ENCODE results near the gene SLC16A5.

Gene SLC16A5

DNA sequence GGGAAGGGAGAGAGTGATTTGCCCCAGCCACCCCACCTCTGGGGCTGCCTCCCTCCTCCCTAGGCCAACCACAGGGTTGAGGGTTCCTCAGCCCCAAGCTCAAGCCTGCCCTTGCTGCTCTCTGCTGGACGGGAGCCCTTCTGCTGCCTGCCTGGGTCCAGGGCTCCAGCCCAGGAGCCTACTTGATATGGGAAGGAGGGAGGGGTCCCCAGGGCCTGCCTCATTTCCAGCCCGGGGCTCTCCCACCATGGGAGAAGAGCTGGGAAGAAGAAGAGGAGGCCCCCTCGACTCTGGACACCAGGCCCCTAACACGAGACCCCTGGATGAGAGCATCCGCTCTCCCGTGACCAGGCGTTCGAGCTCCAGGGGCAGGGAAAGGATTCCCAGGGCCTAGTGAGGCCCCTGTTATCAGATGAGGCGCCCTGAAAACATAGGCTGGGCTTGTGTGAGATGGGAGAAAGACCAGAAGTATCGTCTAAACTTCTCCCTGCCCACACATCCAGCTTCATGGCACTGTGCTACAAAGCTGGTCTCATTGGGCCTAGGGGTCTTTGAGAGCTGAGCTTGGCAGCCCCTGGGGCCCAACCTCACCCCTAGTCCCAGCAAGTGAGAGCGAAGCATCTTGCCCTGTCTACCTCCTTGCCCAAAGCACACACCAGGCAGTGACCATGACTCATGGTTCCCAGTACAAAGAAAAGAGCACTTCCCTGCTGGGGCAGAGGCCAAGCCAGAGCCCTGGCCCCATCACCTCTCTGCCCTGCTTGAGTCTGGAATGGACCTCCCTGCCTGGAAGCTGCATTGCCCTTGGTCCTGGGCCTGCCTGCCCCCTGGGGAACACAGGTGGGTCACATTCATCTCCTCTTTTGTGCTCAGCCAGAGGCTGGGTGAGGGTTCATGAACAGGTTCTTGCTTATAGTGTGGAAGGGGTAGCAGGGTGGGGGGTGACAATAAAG, 987 bp downstream of the SLC16A5 start:
- DNase-seq = no peak

- DNase-seq = no peak
Measured at GRCh38 chr17:75090871-75091854, 3.4 kb downstream of the SLC16A5 start.

DNA sequence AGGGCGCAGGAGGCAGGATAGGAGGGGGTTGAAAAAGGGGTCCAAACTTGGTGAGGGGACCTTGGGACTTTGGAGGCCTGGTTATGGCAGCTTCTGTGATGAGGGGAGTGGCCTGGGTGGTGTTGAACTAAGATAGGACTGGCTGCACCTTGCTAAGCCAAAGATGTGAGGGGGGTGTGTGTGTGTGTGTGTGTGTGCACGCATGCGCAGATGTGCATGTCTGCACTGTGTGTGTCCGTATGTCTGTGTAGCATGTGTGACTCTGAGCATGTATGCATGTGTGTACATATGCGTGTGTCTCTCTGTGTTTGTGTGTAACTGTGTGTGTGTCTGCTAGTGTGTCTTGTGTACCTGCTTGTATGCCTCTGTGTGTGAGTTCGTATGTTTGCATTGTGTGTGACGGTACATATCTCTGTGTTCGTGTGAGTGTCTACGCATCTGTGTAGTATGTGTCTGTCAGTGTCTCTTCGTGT, 4.1 kb downstream of the SLC16A5 start:
- DNase-seq = no peak

DNA sequence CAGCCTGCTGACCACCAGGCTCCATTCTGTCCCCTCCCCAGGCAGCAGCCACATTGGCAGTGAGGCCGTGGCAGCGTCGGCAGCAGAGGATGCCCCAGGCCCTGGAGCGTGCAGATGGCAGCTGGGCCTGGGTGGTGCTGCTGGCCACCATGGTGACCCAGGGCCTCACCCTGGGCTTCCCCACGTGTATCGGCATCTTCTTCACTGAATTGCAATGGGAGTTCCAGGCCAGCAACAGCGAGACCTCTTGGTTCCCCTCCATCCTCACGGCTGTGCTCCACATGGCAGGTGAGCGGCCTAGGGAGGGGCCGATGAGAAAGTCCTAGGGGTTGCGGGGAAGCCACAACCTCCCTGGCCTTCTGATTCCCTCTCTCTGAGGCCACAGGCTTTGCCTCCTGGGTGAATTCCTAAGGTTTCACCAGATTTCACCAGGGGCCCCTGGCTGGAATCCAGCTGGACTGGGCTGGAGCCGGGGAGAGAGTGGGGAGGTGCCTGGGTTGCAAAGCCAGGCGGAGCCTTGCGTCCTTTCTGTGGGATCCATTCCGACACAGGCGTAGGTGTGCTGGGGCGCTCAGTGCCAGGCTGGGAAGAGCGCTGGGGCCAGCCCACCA, 5.9 kb downstream of the SLC16A5 start:
- no peak for DNase-seq

DNA sequence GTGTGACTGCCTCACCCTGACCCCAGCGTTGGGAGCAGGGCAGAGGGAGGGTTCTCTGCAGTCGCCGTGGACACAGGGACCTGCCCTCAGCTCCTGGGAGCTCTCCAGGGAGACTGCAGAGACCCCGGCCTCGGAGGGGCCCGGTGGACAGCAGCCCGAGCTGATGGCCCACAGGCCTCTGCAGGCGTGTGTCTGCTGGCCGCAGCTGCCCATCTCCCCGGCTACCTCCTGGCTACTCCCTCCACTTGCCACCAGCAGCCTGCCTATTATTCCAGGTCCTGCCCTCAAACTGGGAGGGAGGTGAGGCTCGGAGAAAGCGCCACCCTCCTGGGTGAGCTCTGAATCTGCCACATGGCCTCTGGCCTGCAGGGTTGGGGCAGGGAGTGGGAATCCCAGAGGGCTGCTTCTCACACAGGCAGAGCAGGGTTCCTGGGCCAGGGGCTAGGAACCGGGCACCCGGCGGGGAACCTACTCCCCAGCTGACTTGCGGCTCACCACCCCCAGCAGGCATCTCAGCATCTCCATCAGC, 7.2 kb downstream of the SLC16A5 start:
- DNase-seq = no peak

- peak; percentile 80 for DNase-seq
Measured at GRCh38 chr17:75096082-75096625, 8.4 kb downstream of the SLC16A5 start.

DNA sequence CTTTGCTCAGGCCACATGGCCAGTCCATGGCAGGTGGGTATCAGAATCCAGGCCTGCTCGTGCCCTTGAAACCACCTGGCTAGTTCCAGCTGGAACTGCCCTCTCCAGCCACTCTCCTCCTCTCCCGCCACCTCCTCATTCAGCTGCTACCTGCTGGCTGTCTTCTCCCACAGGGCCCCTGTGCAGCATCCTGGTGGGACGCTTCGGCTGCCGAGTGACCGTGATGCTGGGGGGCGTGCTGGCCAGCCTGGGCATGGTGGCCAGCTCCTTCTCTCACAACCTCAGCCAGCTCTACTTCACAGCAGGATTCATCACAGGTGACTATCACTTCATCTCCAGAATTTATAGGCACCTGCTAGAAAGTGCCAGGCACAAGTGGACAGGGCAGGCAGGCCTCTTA, 10.1 kb downstream of the SLC16A5 start:
- DNase-seq = no peak

- DNase-seq = no peak
Measured at GRCh38 chr17:75098861-75099260, 11.1 kb downstream of the SLC16A5 start.

- DNase-seq = no peak
Measured at GRCh38 chr17:75099881-75100595, 12.3 kb downstream of the SLC16A5 start.

- no peak for DNase-seq
Measured at GRCh38 chr17:75102385-75102821, 14.6 kb downstream of the SLC16A5 start.

DNA sequence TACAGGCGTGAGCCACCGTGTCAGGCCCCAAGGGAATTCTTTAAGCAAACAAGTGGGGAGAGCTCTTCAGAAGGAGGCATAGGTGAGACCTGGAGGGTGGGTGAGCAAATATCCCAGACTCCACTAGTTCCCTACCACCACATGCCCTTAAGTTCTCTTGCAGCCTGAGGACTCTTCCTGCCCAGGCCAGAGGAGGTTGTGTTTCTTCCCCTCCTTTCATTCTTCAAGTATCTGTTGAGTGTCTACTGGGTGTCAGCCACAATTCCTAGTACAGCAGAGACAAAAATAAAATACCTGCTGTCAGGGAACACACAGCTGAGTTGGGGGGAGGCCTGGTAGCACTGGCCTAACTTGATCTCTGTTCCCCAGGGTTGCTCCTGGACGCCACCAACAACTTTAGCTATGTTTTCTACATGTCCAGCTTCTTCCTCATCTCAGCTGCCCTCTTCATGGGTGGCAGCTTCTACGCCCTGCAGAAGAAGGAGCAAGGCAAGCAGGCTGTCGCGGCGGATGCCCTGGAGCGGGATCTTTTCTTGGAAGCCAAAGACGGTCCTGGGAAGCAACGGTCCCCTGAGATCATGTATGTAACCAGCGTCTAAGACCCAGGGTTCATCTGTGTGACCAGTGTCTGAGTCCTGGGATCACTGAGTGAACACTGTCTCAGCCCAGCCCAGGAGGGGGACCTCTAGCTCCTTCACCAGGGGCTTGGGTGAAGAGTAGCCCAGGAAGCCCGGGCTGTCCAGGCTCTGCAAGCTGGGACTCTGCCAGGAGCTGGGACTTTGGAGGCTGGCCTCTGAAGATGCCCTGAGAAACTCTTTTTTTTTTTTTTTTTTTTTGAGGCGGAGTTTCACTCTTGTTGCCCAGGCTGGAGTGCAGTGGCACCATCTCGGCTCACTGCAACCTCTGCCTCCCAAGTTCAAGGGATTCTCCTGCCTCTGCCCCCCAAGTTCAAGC, 16.1 kb downstream of the SLC16A5 start:
- no peak for DNase-seq

DNA sequence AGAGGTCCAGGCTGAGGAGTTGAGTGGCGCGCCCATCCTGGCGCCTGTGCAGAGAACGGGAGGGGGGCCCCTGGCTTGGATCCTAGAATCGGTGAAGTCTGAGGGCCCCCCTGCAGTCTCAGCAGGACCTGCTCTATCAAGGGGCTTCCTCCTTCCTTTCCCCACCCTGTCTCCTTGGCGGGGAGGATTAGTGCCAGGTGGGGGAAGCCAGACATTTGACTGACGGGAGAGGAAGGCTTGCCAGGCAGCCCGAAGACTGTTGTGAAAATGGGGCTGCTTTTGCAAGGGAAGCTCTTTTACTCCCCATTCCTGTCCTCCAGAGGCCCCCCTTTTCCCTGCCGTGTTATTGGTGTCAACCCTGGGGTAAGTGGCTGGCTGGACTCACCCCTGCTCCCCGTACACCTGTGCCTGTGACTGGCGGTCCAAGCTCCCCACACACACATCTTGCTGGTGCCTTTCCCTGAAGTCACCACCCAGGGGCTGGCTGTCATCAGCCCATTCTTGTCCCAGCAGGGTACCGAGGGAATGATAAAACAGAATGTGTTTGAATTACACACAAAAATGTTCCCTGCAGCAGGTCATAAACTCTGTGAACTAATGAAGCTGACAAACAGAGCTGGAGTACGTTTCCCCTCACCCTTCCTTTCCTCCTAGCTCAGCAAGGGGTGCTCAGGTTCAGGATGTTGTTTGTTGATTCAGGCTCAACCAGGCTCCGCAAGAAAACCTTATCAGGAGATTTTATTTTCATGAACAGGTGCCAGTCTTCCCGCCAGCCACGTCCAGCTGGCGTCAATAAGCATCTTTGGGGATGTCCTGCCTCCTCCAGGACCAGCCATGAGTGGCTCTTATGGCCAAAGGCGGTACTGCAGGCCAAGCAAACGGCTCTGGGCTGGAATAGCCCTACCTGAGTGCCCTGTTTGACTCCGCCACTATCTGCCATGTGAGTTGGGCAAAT, 17.6 kb downstream of the SLC16A5 start:
- DNase-seq = no peak

DNA sequence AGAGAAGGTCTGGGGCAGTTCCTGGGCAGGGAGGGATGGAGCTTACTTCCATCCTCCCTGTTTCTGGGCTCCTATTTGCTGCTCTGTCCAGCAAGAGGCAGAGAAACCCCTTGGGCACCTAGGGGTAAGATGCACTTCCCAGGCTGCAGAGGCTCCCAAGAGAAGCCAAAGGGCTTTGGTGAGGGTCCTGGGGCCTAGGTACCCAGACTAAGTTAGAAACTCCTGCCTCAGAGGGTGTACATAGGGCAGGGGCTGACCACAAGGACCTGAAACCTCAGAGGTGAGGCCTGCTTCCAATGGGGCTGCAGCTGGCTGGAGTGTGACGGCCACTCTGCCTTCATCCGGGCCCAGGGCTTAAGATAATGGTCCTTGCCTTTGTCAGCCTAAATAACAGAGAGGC, 20.4 kb downstream of the SLC16A5 start:
- DNase-seq = no peak

DNA sequence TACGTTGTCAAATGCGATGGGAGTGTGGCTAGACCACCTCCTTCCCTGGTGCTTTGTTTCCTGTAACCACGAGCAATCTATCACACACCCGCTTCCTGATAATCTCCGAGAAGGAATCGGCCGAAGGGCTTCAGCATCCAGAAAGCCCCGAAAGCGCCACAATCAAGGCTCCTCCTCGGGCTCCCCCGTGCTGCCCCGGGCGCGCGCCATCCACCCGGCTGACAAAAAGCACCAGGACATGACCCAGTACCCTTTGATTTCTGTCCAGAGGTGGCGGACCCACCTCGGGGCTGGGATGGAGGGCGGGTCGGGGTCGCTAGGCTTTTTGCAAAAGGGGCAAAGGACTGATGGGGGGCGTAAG, 21.3 kb downstream of the SLC16A5 start:
- no peak for DNase-seq

DNA sequence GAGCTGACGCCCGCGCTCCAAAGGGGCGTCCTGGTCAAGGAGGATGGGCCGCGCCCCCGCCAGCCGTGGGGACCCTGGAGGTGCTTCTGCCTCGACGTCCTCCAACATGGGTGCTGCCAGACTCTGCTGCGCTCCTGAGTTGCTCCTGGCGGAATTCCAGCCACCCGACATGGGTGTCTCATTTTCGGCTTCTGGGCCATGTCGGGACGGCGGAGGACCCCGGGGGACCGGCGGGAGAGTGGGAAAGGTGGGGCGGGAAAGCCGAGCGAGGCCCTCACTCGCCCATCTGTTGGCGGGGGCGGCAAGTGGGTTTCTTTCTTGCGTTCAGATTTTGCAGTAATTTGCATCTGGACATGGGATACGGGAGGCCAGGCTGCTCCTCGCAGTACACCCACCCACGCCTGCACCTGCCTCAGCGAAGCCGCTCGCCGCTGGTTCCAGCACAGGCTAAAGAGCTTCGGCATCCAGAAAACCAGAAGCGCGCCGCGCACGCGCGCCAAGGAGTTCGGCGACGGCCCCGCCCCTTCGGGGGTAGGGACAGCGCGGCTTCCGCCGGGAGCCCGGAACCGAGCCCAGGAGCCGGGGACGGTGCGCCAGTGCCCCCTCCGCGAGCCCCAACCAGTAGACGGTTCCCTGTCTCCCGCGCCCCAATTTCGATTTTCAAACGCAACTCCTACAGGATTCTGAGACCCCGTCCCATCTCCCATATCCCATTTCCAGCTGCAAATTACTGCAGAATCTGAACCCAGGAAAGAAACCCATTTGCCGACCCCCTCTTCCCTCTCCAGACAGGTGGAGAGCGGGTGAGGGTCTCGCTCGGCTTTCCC, 21.9 kb downstream of the SLC16A5 start, which contains the start of gene ARMC7:
ARMC7 (plus strand) TSS at position 563 of the 827 bp plus-strand sequence. CDS start 320 bp downstream, outside the sequence.
- peak; percentile 93 for DNase-seq

DNA sequence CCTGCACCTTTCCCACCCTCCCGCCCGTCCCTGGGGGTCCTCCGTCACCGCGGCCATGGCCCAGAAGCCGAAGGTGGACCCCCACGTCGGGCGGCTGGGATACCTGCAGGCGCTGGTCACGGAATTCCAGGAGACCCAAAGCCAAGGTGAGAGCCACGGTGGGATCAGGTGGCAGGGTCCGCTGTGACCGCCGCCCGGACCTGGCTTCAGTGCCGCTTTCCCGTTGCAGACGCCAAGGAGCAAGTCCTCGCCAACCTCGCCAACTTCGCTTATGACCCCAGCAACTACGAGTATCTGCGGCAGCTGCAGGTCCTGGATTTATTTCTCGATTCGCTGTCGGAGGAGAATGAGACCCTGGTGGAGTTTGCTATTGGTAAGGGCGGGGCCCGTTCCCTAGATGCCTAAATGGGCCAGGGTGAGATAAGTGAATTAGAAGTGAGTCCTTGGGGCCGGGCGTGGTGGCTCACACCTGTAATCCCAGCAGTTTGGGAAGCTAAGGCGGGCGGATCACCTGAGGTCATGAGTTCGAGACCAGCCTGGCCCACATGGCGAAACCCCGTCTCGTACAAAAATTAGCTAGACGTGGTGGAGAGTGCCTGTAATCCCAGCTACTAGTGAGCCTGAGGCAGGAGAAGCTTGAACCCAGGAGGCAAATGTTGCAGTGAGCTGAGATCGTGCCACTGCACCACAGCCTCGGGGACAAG, 22.6 kb downstream of the SLC16A5 start:
- DNase-seq = no peak

- no peak for DNase-seq
Measured at GRCh38 chr17:75111777-75112335, 24.1 kb downstream of the SLC16A5 start.

All from femur (tissue), 1 donor.